Stomach (tissue), 4 donors: ENCODE data around the gene SAFB.

Experiments
- CTCF ChIP-seq, 7 experiments: fragments of 450-650 bp in 4 of 7; fragments of 200-600 bp in 3 of 7; sonication (generic) in 3 of 7; IDR thresholded peaks; one replicate each; pipeline ENCODE4 v1.5.1; 2016 to 2019; ENCODE audit warnings: antibody characterized with exemption in 7 of 7, control low read depth in 2 of 7, mild to moderate bottlenecking in 1 of 7
- POLR2A ChIP-seq, 4 donors: fragments of 450-650 bp; IDR thresholded peaks; one replicate each; pipeline ENCODE4 v1.6.1; 2016; ENCODE audit warnings: antibody characterized with exemption in 4 of 4, control low read depth in 2 of 4, mild to moderate bottlenecking in 1 of 4, moderate library complexity in 1 of 4

DNA sequence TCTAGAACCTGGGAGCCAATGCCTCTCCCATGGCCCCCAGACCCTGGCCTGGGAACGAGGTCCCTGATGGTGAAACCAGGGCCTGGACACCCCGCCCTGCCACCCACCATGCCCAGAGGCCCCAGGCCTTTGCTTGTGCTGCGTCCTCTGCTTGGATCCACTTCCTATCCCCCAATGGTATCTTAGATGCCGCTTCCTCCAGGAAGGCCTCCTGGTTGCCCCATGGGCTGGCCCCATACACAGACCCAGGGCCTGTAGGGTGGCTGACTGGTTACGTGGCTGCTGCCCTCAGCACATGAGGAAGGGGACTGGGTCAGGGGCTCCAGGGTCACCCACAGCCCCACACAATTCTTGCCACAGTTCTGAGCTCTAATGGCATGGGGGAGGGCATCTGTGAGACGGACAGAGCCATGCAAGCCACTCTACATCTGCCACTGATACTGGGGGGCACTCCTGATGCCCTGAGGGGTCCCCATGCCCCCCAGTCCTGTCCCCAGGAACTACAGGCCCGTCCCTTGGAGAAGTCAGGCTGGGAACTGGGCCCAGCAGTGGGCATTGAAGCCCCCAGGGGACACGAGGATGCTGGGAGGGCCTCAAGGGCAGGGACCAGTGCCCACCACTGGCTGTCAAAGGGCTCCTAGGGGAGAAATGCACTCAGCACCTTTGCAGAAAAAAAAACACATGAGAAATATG lies 72.2 kb downstream of the SAFB start:
- TF ChIP-seq CTCF (IDR thresholded peaks at IDR 0.05), result no peak
- TF ChIP-seq POLR2A (IDR thresholded peaks at IDR 0.05), result no peak
